Neural cell (in vitro differentiated cells): ENCODE results near the gene EPAS1. TPM values are rescaled to one million over a fixed set of nuclear protein-coding genes. Genes with fewer than 3 reads are reported as not detected.

Experiments used
- H2AFZ ChIP-seq: fragments of 200-600, 300-800 bp; sonication (generic), shearing (Covaris generic); 2 replicates; pipeline ENCODE4 v1.6.0; 2014; ENCODE audit warnings: low read depth, mild to moderate bottlenecking, antibody characterized with exemption, low read length, moderate library complexity
- H3F3A ChIP-seq: fragments of 200-600 bp; shearing (Covaris generic); 2 replicates; pipeline ENCODE4 v1.6.1; 2016; ENCODE audit warnings: mild to moderate bottlenecking, moderate library complexity, mixed read lengths, antibody characterized with exemption, low read length; ENCODE audit not compliant: insufficient read depth, poor library complexity, severe bottlenecking
- H3K27ac ChIP-seq: fragments of 200-600, 300-800 bp; sonication (generic), shearing (Covaris generic); 2 replicates; pipeline ENCODE4 v1.5.1; 2014; ENCODE audit warnings: mild to moderate bottlenecking, low read length, moderate library complexity
- H3K27me3 ChIP-seq: fragments of 300-800, 200-600 bp; sonication (generic), shearing (Covaris generic); 2 replicates; pipeline ENCODE4 v1.6.0; 2014; ENCODE audit warnings: mild to moderate bottlenecking, low read depth, low read length, moderate library complexity; ENCODE audit not compliant: insufficient read depth
- H3K36me3 ChIP-seq: fragments of 300-800, 200-600 bp; sonication (generic), shearing (Covaris generic); 2 replicates; pipeline ENCODE4 v1.5.1; 2014; ENCODE audit warnings: mild to moderate bottlenecking, antibody characterized with exemption, low read length, moderate library complexity; ENCODE audit not compliant: insufficient read depth
- H3K4me2 ChIP-seq: fragments of 300-800, 200-600 bp; sonication (generic), shearing (Covaris generic); 2 replicates; pipeline ENCODE4 v1.6.0; 2014; ENCODE audit warnings: mild to moderate bottlenecking, low read length
- H3K4me3 ChIP-seq: fragments of 300-800, 200-600 bp; sonication (generic), shearing (Covaris generic); 2 replicates; pipeline ENCODE4 v1.5.1; 2014; ENCODE audit warnings: mild to moderate bottlenecking, low read length, moderate library complexity
- H3K79me2 ChIP-seq: fragments of 200-600 bp; shearing (Covaris generic); replicated peaks from 2 replicates; pipeline ENCODE4 v1.6.0; 2014; ENCODE audit warnings: mild to moderate bottlenecking, low read length, moderate library complexity; ENCODE audit not compliant: insufficient read depth
- H3K9ac ChIP-seq: fragments of 300-800, 200-600 bp; sonication (generic), shearing (Covaris generic); 2 replicates; pipeline ENCODE4 v1.6.1; 2016; ENCODE audit warnings: mild to moderate bottlenecking, low read length, mixed read lengths
- H3K9me2 ChIP-seq: fragments of 200-600 bp; shearing (Covaris generic); 2 replicates; pipeline ENCODE4 v1.6.1; 2016; ENCODE audit warnings: mild to moderate bottlenecking, low read length, mixed read lengths; ENCODE audit not compliant: insufficient read depth
- H3K9me3 ChIP-seq: fragments of 200-600, 300-800 bp; sonication (generic), shearing (Covaris generic); 2 replicates; pipeline ENCODE4 v1.6.1; 2016; ENCODE audit warnings: mild to moderate bottlenecking, mixed run types, low read length, moderate library complexity, mixed read lengths
- H4K20me1 ChIP-seq: fragments of 200-600 bp; shearing (Covaris generic); 2 replicates; pipeline ENCODE4 v1.6.1; 2016; ENCODE audit warnings: mild to moderate bottlenecking, mixed run types; ENCODE audit not compliant: insufficient read depth
- CTCF ChIP-seq: fragments of 450-650 bp; IDR thresholded peaks from 2 replicates; pipeline ENCODE4 v1.5.1; 2014; ENCODE audit warnings: antibody characterized with exemption, mild to moderate bottlenecking, moderate library complexity; ENCODE audit not compliant: poor library complexity, severe bottlenecking
- EP300 ChIP-seq: fragments of 450-650 bp; conservative IDR thresholded peaks from 2 replicates; pipeline ENCODE4 v1.6.1; 2014; ENCODE audit warnings: antibody characterized with exemption, mild to moderate bottlenecking, moderate library complexity; ENCODE audit not compliant: poor library complexity, severe bottlenecking
- EZH2 ChIP-seq: fragments of 200-600, 300-800 bp; shearing (Covaris generic), sonication (generic); IDR thresholded peaks from 2 replicates; pipeline ENCODE4 v1.6.1; 2014; ENCODE audit warnings: antibody characterized with exemption, low read length, borderline replicate concordance, mild to moderate bottlenecking; ENCODE audit not compliant: insufficient read depth, poor library complexity, severe bottlenecking
- MXI1 ChIP-seq: fragments of 450-650 bp; conservative IDR thresholded peaks from 2 replicates; pipeline ENCODE4 v1.6.1; 2014; ENCODE audit warnings: antibody characterized with exemption, mild to moderate bottlenecking; ENCODE audit not compliant: poor library complexity, severe bottlenecking
- POLR2AphosphoS5 ChIP-seq: IDR thresholded peaks from 2 replicates; pipeline ENCODE4 v1.6.1; 2012
- RAD21 ChIP-seq: fragments of 450-650 bp; conservative IDR thresholded peaks from 2 replicates; pipeline ENCODE4 v1.6.1; 2014; ENCODE audit warnings: antibody characterized with exemption, mild to moderate bottlenecking, moderate library complexity
- REST ChIP-seq: IDR thresholded peaks from 2 replicates; pipeline ENCODE4 v1.6.1; 2012; ENCODE audit warnings: borderline replicate concordance
- SMC3 ChIP-seq: fragments of 450-650 bp; conservative IDR thresholded peaks from 2 replicates; pipeline ENCODE4 v1.6.1; 2014; ENCODE audit warnings: antibody characterized with exemption, mild to moderate bottlenecking, moderate library complexity; ENCODE audit not compliant: poor library complexity
- TAF1 ChIP-seq: IDR thresholded peaks from 2 replicates; pipeline ENCODE4 v1.6.1; 2012; ENCODE audit warnings: low read depth
- polyA plus RNA-seq: library from polyadenylated mRNA; depleted of rRNA; stranded (reverse); fragments of >200 nt; gene quantifications from 2 replicates; pipeline ENCODE4 v1.2.3, GENCODE V29; 2014

Gene EPAS1
- polyA plus RNA-seq, 1 donor from 2014 or later = not detected

- Histone ChIP-seq H3K27ac (no peak overlapping the region), H3F3A (no peaks in the 10 kb centered on the region), H3K27me3 (peaks cover 3% of the 10 kb centered on the region), H4K20me1 (no peaks in the 10 kb centered on the region), H3K4me3 (no peak overlapping the region), H3K4me2 (no peak overlapping the region), H3K9me3 (no peaks in the 10 kb centered on the region), H3K9ac (no peak overlapping the region), H3K9me2 (no peaks in the 10 kb centered on the region), H2AFZ (no peak overlapping the region), H3K36me3 (no peaks in the 10 kb centered on the region), H3K79me2 (no peaks in the 10 kb centered on the region)
- TF ChIP-seq EZH2 (no peak), MXI1 (no peak), TAF1 (no peak), POLR2AphosphoS5 (no peak), CTCF (no peak), EP300 (no peak), RAD21 (no peak), SMC3 (no peak), REST (no peak)
These were observed 12.1 kb downstream of the EPAS1 start for GRCh38 chr2:46309052-46309953.

- H3K79me2 ChIP-seq = no peaks in the 10 kb centered on the region
- no peak overlapping the region for H3K27ac ChIP-seq
- peaks cover 3% of the 10 kb centered on the region for H3K27me3 ChIP-seq
These were observed 13.2 kb downstream of the EPAS1 start for GRCh38 chr2:46310446-46310845.

More at GRCh38 chr2:46310446-46310845, 13.2 kb downstream of the EPAS1 start:
- no peak overlapping the region for H2AFZ ChIP-seq
- H4K20me1 ChIP-seq = no peaks in the 10 kb centered on the region
- no peak overlapping the region for H3K9ac ChIP-seq
- no peaks in the 10 kb centered on the region for H3K36me3 ChIP-seq
- no peak overlapping the region for H3K4me2 ChIP-seq
- no peak overlapping the region for H3K4me3 ChIP-seq
- no peak for TF ChIP-seq EZH2
- no peak for TF ChIP-seq RAD21
- TF ChIP-seq TAF1 = no peak
- no peak for TF ChIP-seq POLR2AphosphoS5
- TF ChIP-seq SMC3 = no peak
- TF ChIP-seq CTCF = no peak
- TF ChIP-seq MXI1 = no peak
- no peak for TF ChIP-seq EP300
- TF ChIP-seq REST = no peak
- no peaks in the 10 kb centered on the region for H3F3A ChIP-seq
- no peaks in the 10 kb centered on the region for H3K9me2 ChIP-seq
- no peaks in the 10 kb centered on the region for H3K9me3 ChIP-seq
